SK-N-MC (cell line): ENCODE data around the gene HMSD.

ENCODE experiments used
- DNase-seq: peaks from one replicate; pipeline ENCODE4 v3.0.0-alpha.2; 2011; ENCODE audit warnings: low read depth, low spot score
- H3K27ac ChIP-seq: fragments of 200-600 bp; sonication (generic); 2 replicates; pipeline ENCODE4 v1.5.1; 2016; ENCODE audit warnings: mixed run types
- H3K36me3 ChIP-seq: fragments of 200-600 bp; sonication (generic); 2 replicates; pipeline ENCODE4 v1.6.1; 2017; ENCODE audit warnings: antibody characterized with exemption, low read length, mixed read lengths; ENCODE audit not compliant: insufficient read depth
- H3K4me3 ChIP-seq: fragments of 200-600 bp; sonication (generic); 2 replicates; pipeline ENCODE4 v1.5.1; 2016
- H3K9ac ChIP-seq: fragments of 200-600 bp; sonication (generic); 2 replicates; pipeline ENCODE4 v1.8.0; 2017; ENCODE audit warnings: mixed run types, mixed read lengths; ENCODE audit not compliant: insufficient read length
- H3K9me3 ChIP-seq: fragments of 200-600 bp; sonication (generic); 2 replicates; pipeline ENCODE4 v1.6.1; 2017; ENCODE audit warnings: low read depth, mild to moderate bottlenecking, antibody characterized with exemption, low read length, moderate library complexity, mixed read lengths
- EZH2 ChIP-seq: fragments of 200-600 bp; sonication (generic); IDR thresholded peaks from one replicate; pipeline ENCODE4 v1.6.1; 2017; ENCODE audit warnings: antibody characterized with exemption
- FOXP2 ChIP-seq: optimal IDR thresholded peaks from 2 replicates; pipeline ENCODE3; 2011; ENCODE audit warnings: mild to moderate bottlenecking, moderate library complexity; ENCODE audit not compliant: insufficient read depth; ENCODE audit errors: extremely low read length, control extremely low read depth
- POLR2AphosphoS5 ChIP-seq: IDR thresholded peaks from 2 replicates; pipeline ENCODE4 v1.6.1; 2012; ENCODE audit warnings: mild to moderate bottlenecking, low read depth, low read length, borderline replicate concordance

Gene HMSD

DNA sequence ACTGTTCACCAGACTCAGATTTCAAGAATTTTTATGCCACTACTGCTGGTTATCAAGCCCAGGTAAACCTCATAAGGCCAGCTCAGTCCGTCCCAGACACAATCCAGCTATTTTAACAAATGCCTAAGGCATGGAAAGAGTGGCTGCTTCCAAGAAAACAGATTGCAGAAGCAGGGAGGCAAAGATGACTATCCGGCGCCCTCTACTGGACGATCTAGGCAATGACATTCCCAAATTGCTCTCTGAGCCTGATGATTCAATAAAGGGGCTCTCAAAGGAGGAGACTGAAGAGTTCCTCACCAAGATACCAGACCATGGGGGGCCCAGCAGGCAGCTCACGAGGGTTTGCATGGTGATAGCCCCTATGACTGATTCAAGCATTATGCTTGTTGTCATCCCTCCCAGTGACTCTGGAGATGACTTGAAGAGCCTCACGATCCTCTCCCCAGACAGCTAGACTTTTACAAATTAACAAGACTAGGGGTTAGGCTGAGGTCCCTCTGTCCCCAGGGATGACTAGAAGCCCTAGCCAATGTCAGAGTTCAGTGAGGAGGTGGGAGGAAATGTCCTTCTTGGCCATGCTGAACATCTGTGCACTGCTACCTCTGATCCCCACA lies 45.8 kb downstream of the HMSD start:
- Histone ChIP-seq H3K4me3 (no peak overlapping the region), H3K27ac (no peak overlapping the region), H3K36me3 (no peaks in the 10 kb centered on the region), H3K9me3 (no peaks in the 10 kb centered on the region), H3K9ac (no peak overlapping the region)
- DNase-seq = no peak
- TF ChIP-seq POLR2AphosphoS5 = no peak
- no peak for TF ChIP-seq EZH2
- TF ChIP-seq FOXP2 = no peak

DNA sequence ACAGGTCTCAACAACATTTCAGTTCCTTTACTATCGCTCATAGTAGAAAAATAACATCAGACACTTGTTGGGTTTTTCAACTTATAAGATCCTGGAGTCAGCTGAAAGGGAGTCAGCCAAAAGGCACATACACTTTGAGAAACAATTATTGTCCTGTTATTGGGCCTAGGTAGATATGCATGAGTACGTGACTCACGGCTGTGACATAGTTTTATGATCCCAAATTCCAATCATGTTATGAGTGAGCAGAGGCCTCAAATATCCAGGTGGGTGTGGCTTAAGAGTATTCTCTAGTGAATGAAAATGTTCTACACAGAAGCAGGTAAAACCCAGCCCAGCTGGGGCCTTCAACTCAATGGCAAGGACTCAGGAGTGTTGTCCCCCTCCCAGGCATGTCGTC lies 47.9 kb downstream of the HMSD start:
- Histone ChIP-seq H3K9me3 (no peaks in the 10 kb centered on the region), H3K4me3 (no peak overlapping the region), H3K36me3 (no peaks in the 10 kb centered on the region), H3K9ac (no peak overlapping the region), H3K27ac (no peak overlapping the region)
- DNase-seq = no peak
- TF ChIP-seq POLR2AphosphoS5 (no peak), EZH2 (no peak), FOXP2 (no peak)

DNA sequence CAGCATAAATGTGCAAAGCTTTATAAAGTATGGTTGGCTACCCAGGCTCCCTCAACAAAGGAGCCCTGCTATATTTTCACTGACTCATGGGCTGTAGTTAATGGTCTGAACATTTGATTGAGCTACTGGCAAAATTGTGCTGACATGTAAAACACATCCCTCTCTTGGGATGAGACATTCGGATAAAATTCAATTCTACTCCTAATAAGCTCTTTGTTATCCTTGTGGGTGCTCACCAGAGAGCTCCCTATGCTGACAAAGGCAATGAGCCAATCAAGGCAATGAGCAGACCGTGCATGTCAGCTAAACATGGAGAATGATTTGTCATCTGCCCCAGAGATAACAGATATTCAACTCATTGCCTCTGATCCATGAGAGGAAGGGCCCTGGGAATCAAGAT lies 48.5 kb downstream of the HMSD start:
- TF ChIP-seq EZH2 (no peak), FOXP2 (no peak), POLR2AphosphoS5 (no peak)
- no peak for DNase-seq
- H3K36me3 ChIP-seq = no peaks in the 10 kb centered on the region
- H3K27ac ChIP-seq = no peak overlapping the region
- no peak overlapping the region for H3K4me3 ChIP-seq
- H3K9me3 ChIP-seq = no peaks in the 10 kb centered on the region
- no peak overlapping the region for H3K9ac ChIP-seq

DNA sequence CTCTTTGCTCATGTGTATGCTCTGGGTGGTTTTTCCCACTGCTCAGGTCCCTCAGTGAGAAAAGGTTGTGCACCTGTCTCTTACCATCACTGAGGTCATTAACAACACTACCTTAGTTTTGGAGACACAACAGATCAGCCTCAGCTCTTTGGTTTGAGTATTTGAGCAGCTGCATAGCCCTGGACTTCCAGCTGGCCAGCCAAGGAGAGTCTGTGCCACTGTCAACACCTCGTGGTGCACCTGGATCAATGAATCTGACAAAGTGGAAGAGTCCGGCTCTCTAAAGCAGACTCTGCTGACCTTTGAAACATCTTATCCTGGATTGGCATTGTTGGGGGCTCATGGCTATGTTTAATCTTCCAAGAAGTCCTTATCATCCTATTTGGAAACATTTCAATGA lies 50.8 kb downstream of the HMSD start:
- Histone ChIP-seq H3K27ac (no peak overlapping the region), H3K9me3 (no peaks in the 10 kb centered on the region), H3K36me3 (no peaks in the 10 kb centered on the region), H3K4me3 (no peak overlapping the region), H3K9ac (no peak overlapping the region)
- DNase-seq = no peak
- TF ChIP-seq FOXP2 (no peak), EZH2 (no peak), POLR2AphosphoS5 (no peak)

DNA sequence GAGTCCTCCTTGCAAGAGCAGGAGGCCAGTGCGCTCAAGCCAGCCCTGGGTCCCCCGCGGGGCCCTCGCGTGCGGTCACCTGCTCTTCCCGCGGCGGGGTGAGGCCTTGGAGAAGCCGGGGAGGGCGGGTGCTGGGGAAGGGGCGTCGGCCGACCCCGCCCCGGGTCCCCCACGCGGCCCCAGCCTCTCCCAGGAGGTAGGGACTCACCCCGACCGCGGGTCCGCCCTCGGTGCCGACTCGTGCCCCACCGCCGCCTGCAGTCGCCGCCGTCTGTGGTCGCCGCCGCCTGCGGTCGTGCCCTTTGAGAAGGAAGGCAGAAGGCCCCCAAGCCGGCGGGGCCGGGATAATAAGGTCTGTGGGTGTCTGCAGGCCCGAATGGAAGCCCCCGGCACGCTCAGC lies 53.5 kb downstream of the HMSD start:
- TF ChIP-seq EZH2 (no peak), POLR2AphosphoS5 (no peak), FOXP2 (no peak)
- Histone ChIP-seq H3K4me3 (no peak overlapping the region), H3K36me3 (no peaks in the 10 kb centered on the region), H3K9ac (no peak overlapping the region), H3K9me3 (no peaks in the 10 kb centered on the region), H3K27ac (no peak overlapping the region)
- no peak for DNase-seq

DNA sequence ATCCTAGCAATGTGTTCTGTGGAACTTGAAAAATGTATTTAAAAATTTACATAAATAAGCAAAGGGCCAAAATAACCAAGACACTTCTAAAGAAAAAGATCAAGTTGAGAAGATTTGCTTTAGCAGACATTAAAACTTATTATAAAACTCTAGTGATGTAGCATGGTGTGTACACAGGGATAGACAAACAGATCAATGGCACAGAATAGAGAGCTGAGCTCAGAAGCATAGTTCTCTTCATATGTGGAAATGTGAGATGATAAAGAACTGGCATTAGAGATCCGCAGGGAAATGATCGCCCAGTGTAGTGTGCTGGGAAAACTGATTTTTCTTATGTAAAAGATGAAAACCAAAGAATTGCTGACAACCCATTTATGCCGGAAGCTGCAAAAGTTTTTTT lies 60.2 kb downstream of the HMSD start:
- Histone ChIP-seq H3K9me3 (no peaks in the 10 kb centered on the region), H3K4me3 (no peak overlapping the region), H3K36me3 (no peaks in the 10 kb centered on the region), H3K27ac (no peak overlapping the region), H3K9ac (no peak overlapping the region)
- TF ChIP-seq EZH2 (no peak), POLR2AphosphoS5 (no peak), FOXP2 (no peak)
- no peak for DNase-seq
